22Rv1 (cell line): ENCODE measurements around the gene PACRG.

ENCODE experiments used
- ZFX ChIP-seq: fragments of 450-650 bp; IDR thresholded peaks from 2 replicates; pipeline ENCODE4 v1.6.1; 2017; ENCODE audit warnings: antibody characterized with exemption, borderline replicate concordance
- TF ChIP-seq, protein P1 (sequence below): fragments of 450-650 bp; IDR thresholded peaks from 2 replicates; pipeline ENCODE4 v1.5.1; 2017; ENCODE audit warnings: mild to moderate bottlenecking

DNA sequence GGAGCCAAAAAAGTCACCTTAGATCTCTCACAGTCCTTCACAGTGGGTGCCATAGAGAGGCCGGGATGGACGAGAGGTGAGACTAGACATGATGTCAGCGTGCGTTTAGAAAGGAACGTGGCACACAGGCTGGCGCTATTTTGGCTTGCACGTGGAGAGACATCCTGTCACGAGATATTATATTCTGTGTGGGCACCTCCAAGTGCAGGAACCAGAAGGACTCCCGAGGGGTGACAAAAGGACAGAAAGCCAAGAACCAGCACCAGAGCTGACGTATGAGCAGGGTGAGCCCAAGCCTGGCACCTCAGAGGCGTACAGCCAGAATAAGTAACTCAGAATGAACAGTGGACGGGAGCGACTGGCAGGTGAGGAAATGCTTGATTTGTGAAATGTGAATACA, 636.9 kb downstream of the PACRG start:
- TF ChIP-seq, protein P1, sequence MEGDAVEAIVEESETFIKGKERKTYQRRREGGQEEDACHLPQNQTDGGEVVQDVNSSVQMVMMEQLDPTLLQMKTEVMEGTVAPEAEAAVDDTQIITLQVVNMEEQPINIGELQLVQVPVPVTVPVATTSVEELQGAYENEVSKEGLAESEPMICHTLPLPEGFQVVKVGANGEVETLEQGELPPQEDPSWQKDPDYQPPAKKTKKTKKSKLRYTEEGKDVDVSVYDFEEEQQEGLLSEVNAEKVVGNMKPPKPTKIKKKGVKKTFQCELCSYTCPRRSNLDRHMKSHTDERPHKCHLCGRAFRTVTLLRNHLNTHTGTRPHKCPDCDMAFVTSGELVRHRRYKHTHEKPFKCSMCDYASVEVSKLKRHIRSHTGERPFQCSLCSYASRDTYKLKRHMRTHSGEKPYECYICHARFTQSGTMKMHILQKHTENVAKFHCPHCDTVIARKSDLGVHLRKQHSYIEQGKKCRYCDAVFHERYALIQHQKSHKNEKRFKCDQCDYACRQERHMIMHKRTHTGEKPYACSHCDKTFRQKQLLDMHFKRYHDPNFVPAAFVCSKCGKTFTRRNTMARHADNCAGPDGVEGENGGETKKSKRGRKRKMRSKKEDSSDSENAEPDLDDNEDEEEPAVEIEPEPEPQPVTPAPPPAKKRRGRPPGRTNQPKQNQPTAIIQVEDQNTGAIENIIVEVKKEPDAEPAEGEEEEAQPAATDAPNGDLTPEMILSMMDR: no peak
- no peak for TF ChIP-seq ZFX
